HepG2 (cell line): ENCODE measurements around the gene BSN. TPM values are rescaled to one million over a fixed set of nuclear protein-coding genes. Genes with fewer than 3 reads are reported as not detected.

Experiments
- ATAC-seq: fragments of 200-7000 bp; cut with Tn5 transposase; 3 replicates; pipeline ENCODE4 v1.9.1; 2020; ENCODE audit warnings: mild to moderate bottlenecking, moderate library complexity
- BruUV-seq: library from RNA; stranded (reverse); fragments of 400-500 nt; replicated peaks from 2 replicates; lab custom pipeline; 2021; lab: Mats Ljungman, UMichigan
- CTCF ChIA-PET: fragments of 300-600 bp; formaldehyde crosslinking; extraction: SDS; loops from one replicate; lab custom pipeline; 2021; ENCODE audit warnings: low total read pairs, inconsistent platforms, low intra/inter-chr PET ratio; lab: Yijun Ruan, JAX
- POLR2A ChIA-PET: fragments of 350-600 bp; sonication (Branson Sonifier 250); formaldehyde crosslinking; loops from one replicate; lab custom pipeline; 2020; ENCODE audit warnings: antibody characterized with exemption, inconsistent platforms; lab: Yijun Ruan, JAX
- DNase-seq: peaks from one replicate; pipeline ENCODE4 v3.0.0-alpha.2; 2015; ENCODE audit warnings: low spot score
- FAIRE-seq: peaks from 3 replicates; lab custom pipeline; 2011; peaks lifted over from hg19 to GRCh38; lab: Jason Lieb, UNC
- H2AFZ ChIP-seq: one replicate; pipeline ENCODE4 v1.6.1; 2011; ENCODE audit warnings: low read length, inconsistent platforms
- H3K27ac ChIP-seq: fragments of 300-600 bp; 3 replicates; pipeline ENCODE4 v1.8.0; 2011; ENCODE audit warnings: mixed run types, mild to moderate bottlenecking, mixed read lengths, low read length, inconsistent platforms; ENCODE audit not compliant: insufficient read depth; ENCODE audit errors: extremely low read length
- H3K27me3 ChIP-seq, 2 experiments: fragments of 200-600 bp in 1 of 2; 2 replicates in 1 of 2; 3 replicates in 1 of 2; pipeline versions ENCODE4 v1.6.0 to v1.8.0; 2011; ENCODE audit warnings: low read length in 2 of 2, mild to moderate bottlenecking in 2 of 2, moderate library complexity in 2 of 2, inconsistent platforms in 1 of 2; ENCODE audit not compliant: insufficient read depth in 2 of 2, control insufficient read depth in 1 of 2
- H3K36me3 ChIP-seq, 2 experiments: fragments of 200-600 bp in 1 of 2; replicated peaks in 1 of 2; 2 replicates in 1 of 2; 3 replicates in 1 of 2; pipeline versions ENCODE4 v1.5.1 to v1.8.0; 2011; ENCODE audit warnings: low read length in 2 of 2, inconsistent platforms in 1 of 2; ENCODE audit not compliant: insufficient read depth in 2 of 2, control insufficient read depth in 1 of 2
- H3K4me1 ChIP-seq: 2 replicates; pipeline ENCODE4 v1.5.1; 2012; ENCODE audit warnings: low read length, inconsistent platforms; ENCODE audit not compliant: insufficient read depth
- H3K4me2 ChIP-seq: 2 replicates; pipeline ENCODE4 v1.6.0; 2011; ENCODE audit warnings: low read depth, low read length, inconsistent platforms
- H3K4me3 ChIP-seq, 3 experiments: fragments of 200-600 bp in 1 of 3; sonication (generic), shearing (Covaris generic) in 1 of 3; replicated peaks in 1 of 3; 2 replicates each; pipeline ENCODE4 v1.5.1; 2011 to 2016; ENCODE audit warnings: low read length in 3 of 3, inconsistent platforms in 2 of 3, low read depth in 2 of 3, mild to moderate bottlenecking in 2 of 3, control low read depth in 1 of 3, mixed read lengths in 1 of 3; ENCODE audit not compliant: insufficient read depth in 1 of 3
- H3K79me2 ChIP-seq: one replicate; pipeline ENCODE4 v1.6.1; 2011; ENCODE audit warnings: low read length, inconsistent platforms; ENCODE audit not compliant: insufficient read depth
- H3K9ac ChIP-seq: 2 replicates; pipeline ENCODE4 v1.6.0; 2011; ENCODE audit warnings: mild to moderate bottlenecking, low read depth, low read length, inconsistent platforms; ENCODE audit not compliant: insufficient read depth
- H3K9me3 ChIP-seq: 2 replicates; pipeline ENCODE4 v1.5.1; 2012; ENCODE audit warnings: mild to moderate bottlenecking, low read length
- H4K20me1 ChIP-seq: 2 replicates; pipeline ENCODE4 v1.6.0; 2011; ENCODE audit warnings: inconsistent platforms, mild to moderate bottlenecking, low read length, moderate library complexity; ENCODE audit not compliant: insufficient read depth
- EHMT2 ChIP-seq: fragments of 200-600 bp; sonication (generic); IDR thresholded peaks from 2 replicates; pipeline ENCODE4 v1.7.0; 2017; ENCODE audit warnings: antibody characterized with exemption, low read depth, low read length, borderline replicate concordance
- FOXK1 ChIP-seq: sonication (generic); formaldehyde crosslinking; IDR thresholded peaks from 2 replicates; pipeline ENCODE4 v1.4.0; 2020; ENCODE audit warnings: low read depth, missing genetic modification reagents, borderline replicate concordance
- MTF2 ChIP-seq: sonication (generic); formaldehyde crosslinking; IDR thresholded peaks from 2 replicates; pipeline ENCODE4 v1.5.0; 2020; ENCODE audit warnings: missing genetic modification reagents, borderline replicate concordance
- TMF1 ChIP-seq: sonication (generic); formaldehyde crosslinking; IDR thresholded peaks from 2 replicates; pipeline ENCODE4 v1.8.1; 2022; ENCODE audit warnings: low read depth, missing genetic modification reagents
- YY1 ChIP-seq: IDR thresholded peaks from 2 replicates; pipeline ENCODE4 v1.6.1; 2011; ENCODE audit warnings: low read length, low read depth, moderate library complexity, mild to moderate bottlenecking; ENCODE audit not compliant: insufficient read depth, insufficient replicate concordance
- WGBS: methylation state at CpG from one replicate; pipeline ENCODE4 v1.1.6; 2017; ENCODE audit warnings: low lambda C conversion rate; 5-methylcytosine and 5-hydroxymethylcytosine counted together
- in situ Hi-C: cut with HindIII; loops from 2 replicates; pipeline ENCODE4 v1.10.0; 2017; ENCODE audit warnings: low pct_unique_long_range_greater_than_20kb; ENCODE audit not compliant: extremely low pct_ligation_motif_present
- intact Hi-C: fragments of 100-400 bp; cut with micrococcal nuclease; formaldehyde crosslinking; loops from one replicate; pipeline ENCODE4 v1.10.0; 2022; ENCODE audit not compliant: unreplicated experiment
- polyA plus RNA-seq, 8 experiments: library from polyadenylated mRNA; depleted of rRNA in 3 of 8; stranded (reverse) in 7 of 8; unstranded in 1 of 8; fragments of >200 nt; fragmentation: Illumina TruSeq in 4 of 8; extraction: Trizol in 4 of 8; gene quantifications; 2 replicates each; pipeline versions ENCODE4 v1.2.1 to v1.2.3, GENCODE V29; 2011 to 2016; ENCODE audit warnings: low read depth in 4 of 8, missing spikeins in 1 of 8, mixed read lengths in 1 of 8; ENCODE audit not compliant: insufficient read depth in 1 of 8
- total RNA-seq, 5 experiments: library from RNA; depleted of rRNA; stranded (reverse); fragments of >200 nt; fragmentation: Illumina TruSeq; extraction: Trizol; gene quantifications; 2 replicates each; pipeline ENCODE4 v1.2.3, GENCODE V29; 2016; ENCODE audit warnings: low read depth in 1 of 5
- TF ChIP-seq, protein P1 (sequence below): IDR thresholded peaks from 2 replicates; pipeline ENCODE4 v1.6.1; 2016; ENCODE audit warnings: missing compliant biosample characterization, missing genetic modification reagents, borderline replicate concordance
- TF ChIP-seq, protein P2 (sequence below): conservative IDR thresholded peaks from 2 replicates; pipeline ENCODE4 v1.6.1; 2018; ENCODE audit warnings: missing genetic modification reagents

Gene BSN
- total and polyA plus RNA-seq, 2 of the 13 experiments (the other 11 are each of a cell fraction or from before 2014, with no cell fraction given), result 0.42 to 0.86 TPM

DNA sequence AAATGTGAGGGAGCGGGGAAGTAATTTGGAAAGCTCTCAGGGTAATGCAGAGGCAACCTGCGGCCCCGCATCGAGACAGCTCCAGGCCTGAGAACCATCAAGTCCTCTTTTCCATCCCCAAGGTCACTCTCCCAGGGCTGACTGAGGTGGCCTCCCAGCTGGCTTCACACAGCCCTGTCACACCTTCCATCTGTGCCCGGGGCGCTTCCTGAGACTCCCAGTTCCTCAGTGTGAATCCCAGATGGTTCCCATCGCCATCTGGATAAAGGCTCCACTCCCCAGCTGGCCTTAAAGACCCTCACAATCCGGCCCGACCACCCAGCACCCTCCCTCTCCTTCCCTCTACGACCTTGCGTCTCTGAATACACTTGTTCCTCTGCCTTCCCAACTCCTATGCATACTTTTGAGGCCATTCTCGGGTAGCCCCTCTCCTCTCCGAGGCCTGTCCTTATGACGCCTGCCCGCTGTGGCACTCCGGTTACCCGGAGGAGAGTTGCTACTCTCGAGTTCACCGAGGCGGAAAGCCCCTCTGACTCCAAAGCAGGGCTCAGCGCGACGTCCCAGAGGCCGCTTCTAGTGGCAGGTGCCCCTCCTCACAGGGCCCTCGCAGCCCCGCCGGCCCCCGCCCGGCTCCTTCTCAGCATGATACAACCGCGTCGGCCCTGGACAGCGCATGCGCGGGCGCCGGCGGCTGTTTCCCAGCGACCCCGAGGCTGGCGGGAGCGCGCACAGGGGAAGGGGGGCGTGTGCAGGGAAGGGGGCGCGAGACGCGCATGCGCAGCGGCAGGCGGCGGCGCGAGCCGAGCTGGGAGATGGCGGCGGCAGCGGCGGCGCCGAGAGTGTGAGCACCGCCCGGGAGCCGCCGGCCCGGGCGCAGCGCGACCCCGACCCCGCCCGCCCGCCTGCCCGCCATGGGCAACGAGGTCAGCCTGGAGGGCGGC, at the start of gene BSN (continued):
- TF ChIP-seq FOXK1 (CRISPR knock-in tag), result peak; percentile 51; the same call in 1 of the 2 replicates
- no peak for TF ChIP-seq EHMT2
- TF ChIP-seq, protein P1, sequence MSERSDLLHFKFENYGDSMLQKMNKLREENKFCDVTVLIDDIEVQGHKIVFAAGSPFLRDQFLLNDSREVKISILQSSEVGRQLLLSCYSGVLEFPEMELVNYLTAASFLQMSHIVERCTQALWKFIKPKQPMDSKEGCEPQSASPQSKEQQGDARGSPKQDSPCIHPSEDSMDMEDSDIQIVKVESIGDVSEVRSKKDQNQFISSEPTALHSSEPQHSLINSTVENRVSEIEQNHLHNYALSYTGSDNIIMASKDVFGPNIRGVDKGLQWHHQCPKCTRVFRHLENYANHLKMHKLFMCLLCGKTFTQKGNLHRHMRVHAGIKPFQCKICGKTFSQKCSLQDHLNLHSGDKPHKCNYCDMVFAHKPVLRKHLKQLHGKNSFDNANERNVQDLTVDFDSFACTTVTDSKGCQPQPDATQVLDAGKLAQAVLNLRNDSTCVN (CRISPR knock-in tag), result no peak
- no peak for TF ChIP-seq MTF2
- TF ChIP-seq TMF1 (CRISPR knock-in tag), result 0 out of 2 replicates have a peak, but pooled peaks have one; percentile 2

DNA sequence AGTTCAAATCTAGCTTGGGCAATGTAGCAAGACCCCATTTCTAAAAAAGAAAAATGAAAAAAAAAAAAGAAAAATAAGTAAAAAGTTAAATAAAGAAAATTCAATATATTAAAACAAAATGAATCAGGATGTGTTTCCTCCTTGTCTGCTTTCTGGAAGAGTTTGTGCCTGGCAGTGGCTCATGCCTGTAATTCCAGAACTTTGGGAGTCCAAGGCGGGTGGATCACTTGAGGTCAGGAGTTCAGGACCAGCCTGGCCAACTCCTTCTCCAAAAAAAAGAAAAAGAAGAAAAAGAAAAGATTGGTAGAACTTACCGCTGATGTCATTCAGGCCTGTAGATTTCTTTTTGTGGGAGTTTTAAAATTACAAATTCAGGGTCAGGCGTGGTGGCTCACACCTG, 47.4 kb upstream of the BSN start:
- Histone ChIP-seq H3K79me2 (peaks cover 40% of the 10 kb centered on the region), H3K4me1 (peaks cover 22% of the 10 kb centered on the region), H4K20me1 (no peaks in the 10 kb centered on the region; the same call in none of the 2 replicates), H3K4me3 (no peak overlapping the region), H3K27ac (no peak overlapping the region), H3K27me3 (no peaks in the 10 kb centered on the region), H3K36me3 (peaks cover 6 to 19% of the 10 kb centered on the region in 2 experiments; a peak in 4 of 5 replicates), H3K9ac (no peak overlapping the region), H3K4me2 (no peak overlapping the region), H2AFZ (no peak overlapping the region), H3K9me3 (no peaks in the 10 kb centered on the region)
- CTCF ChIA-PET, result no interaction called here
- no peak for TF ChIP-seq YY1
- TF ChIP-seq, protein P2, sequence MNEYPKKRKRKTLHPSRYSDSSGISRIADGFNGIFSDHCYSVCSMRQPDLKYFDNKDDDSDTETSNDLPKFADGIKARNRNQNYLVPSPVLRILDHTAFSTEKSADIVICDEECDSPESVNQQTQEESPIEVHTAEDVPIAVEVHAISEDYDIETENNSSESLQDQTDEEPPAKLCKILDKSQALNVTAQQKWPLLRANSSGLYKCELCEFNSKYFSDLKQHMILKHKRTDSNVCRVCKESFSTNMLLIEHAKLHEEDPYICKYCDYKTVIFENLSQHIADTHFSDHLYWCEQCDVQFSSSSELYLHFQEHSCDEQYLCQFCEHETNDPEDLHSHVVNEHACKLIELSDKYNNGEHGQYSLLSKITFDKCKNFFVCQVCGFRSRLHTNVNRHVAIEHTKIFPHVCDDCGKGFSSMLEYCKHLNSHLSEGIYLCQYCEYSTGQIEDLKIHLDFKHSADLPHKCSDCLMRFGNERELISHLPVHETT (CRISPR knock-in tag), result no peak
- ATAC-seq (no peak), DNase-seq (no peak), FAIRE-seq (no peak)
- in situ Hi-C loops, result no loop called here
- intact Hi-C loops, result no loop called here
- POLR2A ChIA-PET, result no interaction called here
- BruUV-seq, result no TSS peak
- 97% methylated on average over 3 of the region's 3 CpGs for WGBS
